GM12873 (cell line): ENCODE results near the gene JPH4.

Source experiments
- TF ChIP-seq, protein P1 (sequence below): IDR thresholded peaks from 2 replicates; pipeline ENCODE4 v1.5.1; 2012; ENCODE audit warnings: low read depth, mild to moderate bottlenecking, moderate library complexity, low read length, control low read depth; ENCODE audit not compliant: insufficient read depth; ENCODE audit errors: missing control alignments

JPH4 gene

DNA sequence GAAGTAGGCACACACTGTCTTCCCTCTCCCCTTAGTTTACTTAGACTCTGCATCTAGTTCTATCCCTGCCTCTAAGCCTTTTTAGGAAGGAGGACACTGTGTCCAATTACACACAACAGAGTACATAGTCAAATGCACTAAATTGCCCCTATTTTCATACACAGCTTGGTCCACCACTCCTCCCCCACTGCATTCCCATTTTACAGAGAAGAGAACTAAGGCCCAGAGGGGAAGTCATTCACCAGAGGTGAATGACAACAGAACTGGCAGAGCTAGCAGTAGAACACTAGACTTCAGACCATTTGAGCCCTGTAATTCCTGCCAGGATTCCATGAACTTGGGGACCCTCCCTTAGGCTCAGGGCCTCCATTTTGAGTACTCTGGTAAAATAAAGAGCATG, 1.1 kb upstream of the JPH4 start:
- TF ChIP-seq, protein P1, sequence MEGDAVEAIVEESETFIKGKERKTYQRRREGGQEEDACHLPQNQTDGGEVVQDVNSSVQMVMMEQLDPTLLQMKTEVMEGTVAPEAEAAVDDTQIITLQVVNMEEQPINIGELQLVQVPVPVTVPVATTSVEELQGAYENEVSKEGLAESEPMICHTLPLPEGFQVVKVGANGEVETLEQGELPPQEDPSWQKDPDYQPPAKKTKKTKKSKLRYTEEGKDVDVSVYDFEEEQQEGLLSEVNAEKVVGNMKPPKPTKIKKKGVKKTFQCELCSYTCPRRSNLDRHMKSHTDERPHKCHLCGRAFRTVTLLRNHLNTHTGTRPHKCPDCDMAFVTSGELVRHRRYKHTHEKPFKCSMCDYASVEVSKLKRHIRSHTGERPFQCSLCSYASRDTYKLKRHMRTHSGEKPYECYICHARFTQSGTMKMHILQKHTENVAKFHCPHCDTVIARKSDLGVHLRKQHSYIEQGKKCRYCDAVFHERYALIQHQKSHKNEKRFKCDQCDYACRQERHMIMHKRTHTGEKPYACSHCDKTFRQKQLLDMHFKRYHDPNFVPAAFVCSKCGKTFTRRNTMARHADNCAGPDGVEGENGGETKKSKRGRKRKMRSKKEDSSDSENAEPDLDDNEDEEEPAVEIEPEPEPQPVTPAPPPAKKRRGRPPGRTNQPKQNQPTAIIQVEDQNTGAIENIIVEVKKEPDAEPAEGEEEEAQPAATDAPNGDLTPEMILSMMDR: no peak

DNA sequence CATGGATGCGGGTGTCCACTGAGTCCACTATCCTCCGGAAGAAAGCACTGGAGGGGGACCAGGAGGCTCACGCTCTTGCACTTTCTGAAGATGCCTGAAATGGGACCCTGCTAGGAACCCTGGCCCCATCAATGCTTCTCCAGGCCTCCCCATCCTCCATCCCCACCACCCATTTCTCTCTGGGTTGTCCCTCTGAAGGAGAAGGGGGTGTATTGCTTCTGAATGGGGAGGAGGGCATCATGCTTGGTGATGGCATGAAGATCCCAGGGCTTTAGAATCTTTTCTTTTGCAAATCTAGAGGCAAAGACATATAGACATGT, 681 bp upstream of the JPH4 start:
- TF ChIP-seq, protein P1: no peak

DNA sequence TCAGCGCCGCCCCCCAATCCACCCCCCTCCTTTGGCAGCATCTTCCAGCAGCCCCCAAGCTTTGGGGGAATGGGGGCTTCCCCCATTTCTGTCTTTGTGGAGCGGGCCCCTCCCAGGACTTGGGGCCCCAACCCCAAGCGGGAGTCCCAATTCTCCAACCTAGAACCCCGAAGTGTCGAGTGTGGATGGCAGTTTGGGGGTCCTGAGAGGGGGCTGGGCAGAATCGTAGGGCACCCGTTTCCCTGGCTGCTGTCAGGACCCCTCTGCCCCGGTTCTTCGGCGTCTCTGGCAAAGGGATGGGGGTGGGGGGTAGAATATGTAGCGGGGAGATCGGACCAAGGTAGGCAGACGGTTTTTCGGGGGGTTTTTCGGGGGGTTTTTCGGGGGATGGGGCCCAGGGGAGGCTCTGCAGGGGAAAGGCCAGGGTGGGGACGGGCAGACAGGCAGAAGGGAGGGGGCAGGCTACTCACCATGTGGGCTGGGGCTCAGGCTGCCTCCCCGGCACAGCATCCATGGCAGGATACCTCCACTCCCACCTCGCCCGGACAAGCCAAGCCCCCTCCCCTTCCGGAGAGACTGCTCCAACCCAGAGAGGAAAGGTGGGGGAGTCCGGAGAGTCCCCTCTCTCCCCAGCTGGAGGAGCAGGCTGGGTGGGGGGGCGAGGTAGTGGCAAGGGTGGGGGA, 739 bp downstream of the JPH4 start:
- TF ChIP-seq, protein P1: no peak

DNA sequence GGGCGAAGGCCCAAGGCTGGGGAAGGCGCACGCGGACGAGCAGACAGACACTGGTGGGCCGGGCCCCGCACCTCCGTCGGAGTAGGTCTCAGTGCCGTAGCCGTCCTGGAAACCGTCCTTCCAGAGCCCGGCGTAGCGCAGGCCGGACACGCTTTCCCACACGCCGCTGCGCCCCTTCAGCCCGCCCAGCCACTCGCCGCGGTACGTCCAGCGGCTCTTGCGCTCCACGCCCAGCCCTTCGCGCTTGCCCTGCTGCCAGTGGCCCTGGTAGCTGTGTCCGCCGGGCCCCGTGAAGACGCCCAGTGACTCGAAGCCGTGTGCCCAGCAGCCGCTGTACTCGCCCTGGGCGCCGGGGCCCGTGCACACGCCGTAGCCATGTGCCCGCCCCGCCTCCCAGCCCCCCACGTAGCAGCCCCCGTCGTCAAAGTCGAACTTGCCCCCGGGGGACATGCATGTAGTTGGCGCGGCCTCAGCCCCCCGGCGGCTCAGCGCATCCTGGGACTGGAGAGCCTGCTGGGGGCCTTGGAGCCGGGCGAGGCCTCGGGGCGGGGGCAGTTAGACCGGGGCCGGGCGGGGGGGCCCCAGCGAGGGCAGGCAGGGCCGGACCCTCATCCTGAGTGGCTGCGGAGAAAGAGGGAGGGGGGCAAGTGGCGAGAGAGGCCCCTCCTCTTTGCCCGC, 1.4 kb downstream of the JPH4 start:
- TF ChIP-seq, protein P1: no peak

DNA sequence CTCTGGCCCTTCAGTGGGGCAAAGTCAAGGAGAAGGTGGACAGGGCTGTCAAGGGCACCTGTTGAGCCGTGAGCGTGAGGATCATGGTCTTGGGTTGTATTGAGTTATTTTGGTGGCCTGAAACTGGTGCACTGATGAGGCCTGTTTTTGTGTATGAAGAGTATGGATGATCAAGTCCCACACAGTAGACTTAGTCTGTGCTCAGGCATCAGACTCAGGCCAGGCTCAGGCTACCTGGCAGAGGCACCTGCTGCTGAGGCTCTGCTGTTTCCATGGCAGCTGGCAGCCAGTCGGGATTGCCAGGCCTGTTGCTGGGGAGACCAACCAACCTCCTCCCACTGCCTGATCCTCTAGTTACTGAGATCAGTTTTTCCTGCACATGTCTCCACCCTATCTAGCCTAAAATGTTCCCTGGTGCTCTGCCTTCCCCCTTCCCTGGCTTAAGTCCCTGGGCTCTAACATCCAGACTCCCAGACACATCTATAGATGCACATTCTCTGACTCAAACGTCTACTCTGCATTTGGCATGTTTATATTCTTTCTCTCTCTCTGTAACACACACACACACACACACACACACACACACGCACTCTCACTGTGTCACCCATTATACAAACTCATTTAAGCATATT, 5.1 kb downstream of the JPH4 start:
- TF ChIP-seq, protein P1: no peak

DNA sequence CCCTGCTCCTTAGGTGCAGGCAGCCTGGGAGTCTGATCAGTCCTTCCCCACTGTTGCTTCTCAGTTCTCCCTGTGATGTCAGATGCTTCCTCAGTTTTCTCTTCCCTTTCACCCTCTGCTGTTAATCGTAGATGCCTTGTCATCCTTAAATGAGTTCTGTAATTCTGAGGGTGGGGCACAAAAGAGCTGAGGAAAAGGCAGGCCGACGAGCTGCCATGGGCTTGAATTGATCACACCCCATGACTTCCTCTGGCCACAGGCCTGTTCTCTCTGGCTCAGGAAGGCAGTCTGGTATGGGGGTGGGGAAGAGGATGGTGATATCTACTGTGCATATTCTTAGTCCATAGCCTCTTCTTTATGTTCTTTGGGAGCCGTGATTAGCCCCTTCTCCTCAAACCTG, 5.8 kb downstream of the JPH4 start:
- TF ChIP-seq, protein P1: no peak

DNA sequence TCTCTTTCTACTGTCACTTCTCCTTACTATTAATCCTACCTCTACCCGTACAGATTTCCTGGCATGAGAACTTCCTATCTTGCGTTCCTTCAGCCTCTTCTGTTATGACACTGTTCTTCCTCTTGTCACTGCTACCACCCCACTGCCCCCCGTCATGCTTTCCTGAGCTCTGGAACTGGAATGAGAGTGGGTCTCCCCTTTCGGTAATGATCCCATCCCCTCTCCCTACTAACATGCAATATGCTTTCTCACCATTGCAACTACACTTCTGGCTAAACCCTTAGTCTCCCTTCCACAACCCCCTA, 6.1 kb downstream of the JPH4 start:
- TF ChIP-seq, protein P1: no peak
